Measurements from ENCODE around the gene RHOBTB1.
A peak's percentile ranks its signal among the peaks of the same experiment; 100 is the strongest.
"Not testable (repeated sequence)": the region's sequence is repeated elsewhere in the genome, so short reads cannot be mapped to it uniquely, and the experiment has no call there.

Gene RHOBTB1

GRCh38 chr10:60906825-60907224 lies 37.2 kb downstream of the RHOBTB1 start:
- not testable (repeated sequence) for DNase-seq (ENCODE audit: low read depth)

DNA sequence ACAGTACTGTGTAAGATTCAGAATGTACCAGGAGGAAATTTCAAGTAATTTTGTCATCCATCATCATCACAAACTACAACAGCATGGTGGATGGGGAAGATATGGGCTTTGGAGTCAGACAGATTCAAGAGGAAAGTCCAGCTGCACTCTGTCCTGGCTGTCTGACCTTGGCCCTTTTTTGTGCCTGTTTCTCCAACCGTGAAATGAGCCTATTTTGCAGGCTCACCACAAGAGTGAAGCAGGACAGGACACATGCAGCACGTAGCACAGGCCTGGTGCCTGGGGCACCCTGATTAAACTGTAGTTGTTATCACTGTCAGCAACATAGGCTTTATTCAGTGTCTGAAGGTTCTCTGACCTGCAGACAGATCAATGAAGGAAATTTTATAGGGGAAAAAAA lies 37.6 kb downstream of the RHOBTB1 start:
- no peak for DNase-seq (ENCODE audit: low read depth)

DNA sequence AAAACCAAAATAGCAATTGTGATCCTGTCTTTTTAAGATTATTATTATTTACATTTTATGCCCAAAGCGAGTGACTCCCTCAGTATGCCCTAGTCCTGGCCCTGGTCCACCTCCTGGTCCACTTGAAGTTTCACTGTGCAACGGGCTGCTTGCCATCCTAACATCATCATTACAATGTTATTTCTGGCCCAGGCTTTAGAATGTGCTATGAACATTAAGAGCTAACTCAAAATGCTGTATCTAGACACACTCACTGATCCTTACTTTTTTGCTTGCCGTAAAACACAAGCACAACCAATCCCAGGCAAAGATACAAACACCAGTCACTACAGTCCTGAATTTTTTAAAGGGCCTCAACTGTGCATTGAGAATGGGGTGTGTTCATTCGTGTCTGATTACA lies 38.4 kb downstream of the RHOBTB1 start:
- DNase-seq (ENCODE audit: low read depth): peak; percentile 54

GRCh38 chr10:60903096-60903495 lies 40.9 kb downstream of the RHOBTB1 start:
- no peak for DNase-seq (ENCODE audit: low read depth)

GRCh38 chr10:60901561-60902235 lies 42.3 kb downstream of the RHOBTB1 start:
- no peak for DNase-seq (ENCODE audit: low read depth)

GRCh38 chr10:60899266-60899665 lies 44.7 kb downstream of the RHOBTB1 start:
- no peak for DNase-seq (ENCODE audit: low read depth)

- no peak for DNase-seq (ENCODE audit: low read depth)
These were observed 45.7 kb downstream of the RHOBTB1 start for GRCh38 chr10:60898321-60898720.

DNA sequence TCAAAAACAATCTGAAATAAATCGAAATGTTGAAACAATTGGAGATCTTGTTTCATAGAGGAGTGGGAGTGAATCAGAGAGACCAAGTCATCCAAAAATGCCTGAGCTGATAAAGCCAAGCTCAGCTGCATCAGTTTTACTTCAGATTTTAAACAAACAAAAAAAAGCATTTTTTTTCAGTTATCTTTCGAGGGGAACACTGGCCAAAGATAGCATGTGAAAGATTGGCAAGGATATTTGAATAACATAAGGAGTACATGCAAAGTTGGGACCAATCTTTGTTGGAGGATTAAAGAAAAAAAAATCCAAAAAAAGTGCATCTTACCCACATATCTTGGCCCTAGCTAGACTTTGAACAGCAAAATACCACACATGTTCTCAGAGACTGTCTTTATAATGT lies 47.2 kb downstream of the RHOBTB1 start:
- no peak for DNase-seq (ENCODE audit: low read depth)

GRCh38 chr10:60896033-60896432 lies 48.0 kb downstream of the RHOBTB1 start:
- DNase-seq (ENCODE audit: low read depth): peak; percentile 55

DNA sequence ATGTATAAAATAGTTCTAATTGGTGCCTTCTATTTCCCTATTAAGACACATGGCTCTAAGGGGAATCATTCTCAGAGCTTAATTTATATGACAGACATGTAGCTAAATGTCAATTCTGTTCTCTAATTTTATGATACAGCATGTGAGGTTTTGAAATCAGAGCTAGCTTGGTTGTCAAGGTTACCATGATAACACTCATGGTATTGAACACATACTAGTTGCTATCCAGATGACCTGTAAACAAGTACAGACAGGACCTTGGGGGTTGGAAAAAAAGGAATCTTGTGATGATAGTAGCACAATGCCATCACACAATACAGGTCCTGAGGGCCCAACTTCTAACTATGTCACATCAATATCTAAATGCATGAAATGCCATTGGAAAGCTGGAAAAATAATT lies 49.2 kb downstream of the RHOBTB1 start:
- DNase-seq (ENCODE audit: low read depth): no peak

DNA sequence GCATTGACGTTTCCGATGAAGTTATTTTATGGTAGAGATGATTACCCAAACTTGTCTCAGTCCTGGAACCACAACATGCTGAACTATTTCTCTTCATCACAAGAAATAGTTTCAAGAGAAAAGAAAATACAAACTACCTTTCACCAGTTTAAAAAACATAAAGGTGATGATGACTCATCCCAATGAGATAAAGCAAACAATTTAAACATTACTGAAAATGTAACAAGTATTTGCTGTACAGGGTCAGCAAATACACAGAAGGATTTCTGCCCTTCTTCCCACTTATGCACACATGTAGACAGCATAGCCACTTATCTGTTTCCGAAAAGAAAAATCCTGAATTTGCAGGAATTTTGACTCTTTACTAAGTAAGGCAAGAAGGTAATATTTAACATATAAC lies 50.8 kb downstream of the RHOBTB1 start:
- no peak for DNase-seq (ENCODE audit: low read depth)

DNA sequence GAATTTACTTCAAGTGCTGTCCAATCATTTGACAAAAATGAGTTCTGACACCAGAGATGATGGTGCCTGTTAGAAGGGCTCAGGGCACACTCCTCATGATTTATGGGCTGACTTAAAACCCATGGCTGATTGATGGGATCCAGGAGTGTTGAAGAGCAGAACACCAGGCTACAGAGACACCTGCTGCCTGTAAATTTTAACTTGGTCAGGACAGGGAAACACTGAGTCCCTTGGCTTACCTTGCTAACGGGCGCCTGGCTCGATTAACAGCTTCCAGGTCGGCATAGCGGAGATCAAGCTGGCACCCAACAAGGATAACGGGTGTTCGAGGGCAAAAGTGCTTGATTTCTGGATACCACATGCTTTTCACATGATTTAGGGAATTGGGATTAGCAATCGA lies 51.4 kb downstream of the RHOBTB1 start:
- no peak for DNase-seq (ENCODE audit: low read depth)

DNA sequence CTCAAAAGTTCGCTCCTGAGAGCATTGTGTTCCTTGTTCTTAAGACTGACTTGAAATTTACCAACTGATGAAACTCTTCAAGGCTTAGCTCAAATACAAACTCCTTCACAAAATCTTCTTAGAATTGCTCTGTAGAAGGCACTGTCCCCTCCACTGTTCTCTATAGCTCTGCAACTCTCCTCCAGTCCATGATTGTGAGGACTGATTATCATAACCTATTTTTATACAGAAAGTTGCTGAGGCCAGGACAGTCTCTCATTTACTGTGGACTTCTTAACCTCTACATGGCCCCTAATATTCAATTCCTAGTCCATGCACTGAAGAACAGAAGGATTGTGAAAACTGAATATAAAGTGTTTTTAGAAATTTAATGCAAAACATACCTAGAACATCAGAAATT lies 53.2 kb downstream of the RHOBTB1 start:
- no peak for DNase-seq (ENCODE audit: low read depth)

DNA sequence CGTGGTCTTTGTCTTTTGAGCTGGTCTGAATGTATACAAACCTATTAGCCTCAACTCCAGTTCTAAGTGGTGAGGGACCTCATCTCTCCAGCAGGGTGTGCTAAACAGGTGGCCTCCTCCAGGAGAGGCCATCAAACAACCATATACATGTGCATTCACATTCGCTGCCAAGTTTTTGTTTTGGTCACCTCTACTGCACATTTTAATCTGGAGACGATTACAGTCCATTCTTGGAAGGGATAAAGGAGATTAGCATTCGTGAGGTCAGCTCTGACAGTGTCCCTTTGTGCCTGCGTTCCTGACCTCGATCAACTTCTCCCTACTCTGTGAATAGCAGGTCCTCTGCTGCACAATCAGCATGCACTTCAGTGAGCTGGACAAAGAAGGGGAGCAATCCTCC lies 60.8 kb downstream of the RHOBTB1 start:
- peak; percentile 38 for DNase-seq (ENCODE audit: low read depth)

GRCh38 chr10:60878224-60878623 lies 65.8 kb downstream of the RHOBTB1 start:
- DNase-seq (ENCODE audit: low read depth): no peak

DNA sequence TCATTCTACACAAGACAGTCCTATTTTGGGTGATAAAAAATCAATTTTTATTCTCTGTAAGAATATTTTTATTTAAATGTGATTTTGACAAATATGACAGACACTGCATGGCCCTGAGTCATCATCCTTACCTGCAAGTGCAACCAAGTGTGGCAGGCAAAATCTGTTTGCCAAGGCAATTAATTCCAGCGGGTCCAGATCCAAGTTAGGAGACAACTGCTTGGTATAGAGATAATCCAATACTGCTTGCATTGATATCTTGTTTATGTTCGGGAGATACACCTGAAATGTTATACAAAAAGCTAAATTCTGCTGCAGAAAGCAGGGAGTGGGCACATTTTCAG lies 66.2 kb downstream of the RHOBTB1 start:
- DNase-seq (ENCODE audit: low read depth): no peak

DNA sequence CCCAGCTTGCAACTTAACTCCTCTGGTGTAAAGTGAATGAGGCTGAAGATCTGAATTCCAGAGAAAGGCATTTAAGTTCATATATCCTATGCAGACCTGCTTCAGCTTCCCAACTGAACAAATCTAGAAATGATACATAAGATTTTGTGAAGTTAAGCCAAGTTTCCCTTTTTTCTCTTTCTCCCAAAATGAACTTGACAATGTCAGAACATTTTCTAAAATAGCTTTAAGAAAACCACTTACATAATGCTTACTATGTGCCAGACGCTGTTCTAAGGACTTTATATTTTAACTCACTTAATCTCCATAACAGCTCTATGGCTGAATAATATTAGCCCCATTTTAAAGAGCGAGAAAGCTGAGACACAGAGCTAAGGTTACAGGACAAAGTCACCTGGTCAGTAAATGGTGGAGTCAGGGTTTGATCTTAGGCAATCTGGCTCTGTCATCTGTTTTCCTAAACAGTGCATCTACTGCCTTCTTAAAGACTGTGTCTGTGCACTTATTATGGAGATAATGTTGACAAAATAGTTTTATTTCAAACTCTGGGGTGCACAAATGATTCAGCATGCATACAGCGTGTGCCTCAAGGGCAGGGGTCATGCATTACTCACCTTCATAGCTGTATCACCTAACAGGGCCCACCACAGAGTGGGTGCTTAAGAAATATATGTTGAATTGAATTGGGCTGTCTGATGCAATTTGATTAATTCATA lies 66.8 kb downstream of the RHOBTB1 start:
- no peak for DNase-seq (ENCODE audit: low read depth)

- no peak for DNase-seq (ENCODE audit: low read depth)
These were observed 70.2 kb downstream of the RHOBTB1 start for GRCh38 chr10:60873758-60874157.

GRCh38 chr10:60872451-60872850 lies 71.5 kb downstream of the RHOBTB1 start:
- DNase-seq (ENCODE audit: low read depth): no peak

- DNase-seq (ENCODE audit: low read depth): no peak
These were observed 72.8 kb downstream of the RHOBTB1 start for GRCh38 chr10:60871215-60871614.

- no peak for DNase-seq (ENCODE audit: low read depth)
These were observed 73.2 kb downstream of the RHOBTB1 start for GRCh38 chr10:60870803-60871202.

- no peak for DNase-seq (ENCODE audit: low read depth)
These were observed 73.6 kb downstream of the RHOBTB1 start for GRCh38 chr10:60870416-60870728.

DNA sequence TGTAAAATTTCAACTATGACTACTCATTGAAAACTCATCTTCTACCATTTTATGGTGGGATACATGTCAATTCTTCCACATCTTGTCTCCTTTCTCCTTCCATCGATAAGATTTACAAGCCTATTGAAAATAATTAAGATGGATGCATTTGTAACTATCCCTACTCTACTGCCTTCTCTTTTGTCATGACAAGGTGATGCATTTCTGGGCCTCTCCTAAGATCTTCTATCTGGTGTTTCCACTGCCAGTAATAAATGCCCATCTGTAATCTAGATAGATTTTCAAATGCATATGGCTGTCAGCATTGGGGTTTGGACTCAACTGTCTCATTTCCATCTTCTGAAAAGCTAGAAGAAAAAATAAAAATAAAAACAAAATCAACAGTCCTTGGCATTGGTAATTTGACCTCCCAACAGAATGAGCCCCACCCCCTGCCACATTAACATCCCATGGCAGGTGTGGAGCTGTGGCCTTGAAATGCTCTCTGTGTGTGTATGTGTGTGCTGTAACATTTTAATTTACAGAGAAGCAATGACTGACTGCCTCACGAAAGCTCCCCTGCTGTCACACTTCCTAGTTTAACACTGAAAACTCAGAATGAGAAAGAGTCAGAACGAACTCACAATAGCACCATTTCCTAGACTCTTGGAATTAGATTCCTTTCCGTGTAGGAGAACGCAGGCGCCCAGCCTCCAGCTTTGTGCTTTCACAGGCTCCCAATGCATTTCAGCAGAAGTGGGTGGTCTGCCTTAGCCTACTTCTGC lies 74.2 kb downstream of the RHOBTB1 start:
- no peak for DNase-seq (ENCODE audit: low read depth)
